Neural progenitor cell (in vitro differentiated cells): ENCODE results near the gene STXBP5. TPM values are rescaled to one million over a fixed set of nuclear protein-coding genes. Genes with fewer than 3 reads are reported as not detected.
A peak's percentile ranks its signal among the peaks of the same experiment; 100 is the strongest.

ENCODE experiments used
- DNase-seq: peaks from one replicate; pipeline ENCODE4 v3.0.0-alpha.2; 2016; ENCODE audit warnings: low spot score
- H2AFZ ChIP-seq: fragments of 200-600 bp; sonication (generic); replicated peaks from 2 replicates; pipeline ENCODE4 v1.6.1; 2016; ENCODE audit warnings: antibody characterized with exemption
- H3F3A ChIP-seq: fragments of 200-600 bp; sonication (generic); 2 replicates; pipeline ENCODE4 v1.6.1; 2016; ENCODE audit warnings: antibody characterized with exemption, low read depth
- H3K27ac ChIP-seq: fragments of 200-600 bp; sonication (generic); 2 replicates; pipeline ENCODE4 v1.5.1; 2016; ENCODE audit warnings: mild to moderate bottlenecking
- H3K27me3 ChIP-seq: fragments of 200-600 bp; sonication (generic); 2 replicates; pipeline ENCODE4 v1.6.1; 2016; ENCODE audit warnings: mild to moderate bottlenecking, moderate library complexity
- H3K36me3 ChIP-seq: fragments of 200-600 bp; sonication (generic); 2 replicates; pipeline ENCODE4 v1.5.1; 2016
- H3K4me1 ChIP-seq: fragments of 200-600 bp; sonication (generic); 2 replicates; pipeline ENCODE4 v1.6.1; 2016; ENCODE audit warnings: mixed run types
- H3K4me2 ChIP-seq: fragments of 200-600 bp; sonication (generic); 2 replicates; pipeline ENCODE4 v1.6.1; 2016
- H3K4me3 ChIP-seq: fragments of 200-600 bp; sonication (generic); 2 replicates; pipeline ENCODE4 v1.5.1; 2016
- H3K79me2 ChIP-seq: fragments of 200-600 bp; sonication (generic); 2 replicates; pipeline ENCODE4 v1.6.1; 2016; ENCODE audit warnings: low read depth
- H3K9ac ChIP-seq: fragments of 200-600 bp; sonication (generic); 2 replicates; pipeline ENCODE4 v1.6.1; 2016
- H3K9me3 ChIP-seq: fragments of 200-600 bp; sonication (generic); 2 replicates; pipeline ENCODE4 v1.5.1; 2016; ENCODE audit warnings: low read depth
- H4K20me1 ChIP-seq: fragments of 200-600 bp; sonication (generic); 2 replicates; pipeline ENCODE4 v1.6.1; 2016; ENCODE audit warnings: low read depth
- H3K27ac Mint-ChIP-seq: 3 replicates; pipeline ENCODE4 v1.8.0; 2021; ENCODE audit warnings: mixed read lengths
- H3K27me3 Mint-ChIP-seq: 2 replicates; pipeline ENCODE4 v1.8.0; 2022; ENCODE audit warnings: low read depth, mild to moderate bottlenecking, inconsistent platforms, moderate library complexity, mixed read lengths; ENCODE audit not compliant: insufficient read depth
- H3K36me3 Mint-ChIP-seq: 3 replicates; pipeline ENCODE4 v1.8.0; 2021; ENCODE audit warnings: mixed read lengths
- H3K4me1 Mint-ChIP-seq: 3 replicates; pipeline ENCODE4 v1.8.0; 2021; ENCODE audit warnings: mixed read lengths
- H3K4me3 Mint-ChIP-seq: 3 replicates; pipeline ENCODE4 v1.8.0; 2021; ENCODE audit warnings: mild to moderate bottlenecking, moderate library complexity, mixed read lengths
- H3K9me3 Mint-ChIP-seq: 3 replicates; pipeline ENCODE4 v1.8.0; 2020; ENCODE audit warnings: mixed read lengths
- EZH2 ChIP-seq: fragments of 200-600 bp; sonication (generic); IDR thresholded peaks from 2 replicates; pipeline ENCODE4 v1.6.1; 2017; ENCODE audit warnings: antibody characterized with exemption, mild to moderate bottlenecking, moderate library complexity
- EZH2phosphoT487 ChIP-seq: fragments of 200-600 bp; sonication (generic); IDR thresholded peaks from 2 replicates; pipeline ENCODE4 v1.6.1; 2017; ENCODE audit warnings: antibody characterized with exemption
- total RNA-seq: library from RNA; depleted of rRNA; stranded (reverse); fragments of >200 nt; gene quantifications from 2 replicates; pipeline ENCODE4 v1.2.3, GENCODE V29; 2015; ENCODE audit warnings: low replicate concordance
- TF ChIP-seq, protein P1 (sequence below): fragments of 200-600 bp; sonication (generic); IDR thresholded peaks from 2 replicates; pipeline ENCODE4 v1.5.1; 2017; ENCODE audit warnings: antibody characterized with exemption, mild to moderate bottlenecking

STXBP5 gene
- total RNA-seq, 1 donor from 2014 or later, result 12.0 TPM

- H3K79me2 ChIP-seq, result no peaks in the 10 kb centered on the region
- H3K9ac ChIP-seq, result no peak overlapping the region
- Mint-ChIP-seq H3K4me1 (no peaks in the 10 kb centered on the region), H3K27ac (no peak overlapping the region), H3K36me3 (no peaks in the 10 kb centered on the region), H3K27me3 (no peaks in the 10 kb centered on the region), H3K9me3 (no peaks in the 10 kb centered on the region), H3K4me3 (no peak overlapping the region)
- no peaks in the 10 kb centered on the region for H3K9me3 ChIP-seq
- TF ChIP-seq EZH2 (no peak), EZH2phosphoT487 (no peak)
- TF ChIP-seq, protein P1, sequence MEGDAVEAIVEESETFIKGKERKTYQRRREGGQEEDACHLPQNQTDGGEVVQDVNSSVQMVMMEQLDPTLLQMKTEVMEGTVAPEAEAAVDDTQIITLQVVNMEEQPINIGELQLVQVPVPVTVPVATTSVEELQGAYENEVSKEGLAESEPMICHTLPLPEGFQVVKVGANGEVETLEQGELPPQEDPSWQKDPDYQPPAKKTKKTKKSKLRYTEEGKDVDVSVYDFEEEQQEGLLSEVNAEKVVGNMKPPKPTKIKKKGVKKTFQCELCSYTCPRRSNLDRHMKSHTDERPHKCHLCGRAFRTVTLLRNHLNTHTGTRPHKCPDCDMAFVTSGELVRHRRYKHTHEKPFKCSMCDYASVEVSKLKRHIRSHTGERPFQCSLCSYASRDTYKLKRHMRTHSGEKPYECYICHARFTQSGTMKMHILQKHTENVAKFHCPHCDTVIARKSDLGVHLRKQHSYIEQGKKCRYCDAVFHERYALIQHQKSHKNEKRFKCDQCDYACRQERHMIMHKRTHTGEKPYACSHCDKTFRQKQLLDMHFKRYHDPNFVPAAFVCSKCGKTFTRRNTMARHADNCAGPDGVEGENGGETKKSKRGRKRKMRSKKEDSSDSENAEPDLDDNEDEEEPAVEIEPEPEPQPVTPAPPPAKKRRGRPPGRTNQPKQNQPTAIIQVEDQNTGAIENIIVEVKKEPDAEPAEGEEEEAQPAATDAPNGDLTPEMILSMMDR, result no peak
- no peak for DNase-seq
- H3F3A ChIP-seq, result no peaks in the 10 kb centered on the region
- H3K36me3 ChIP-seq, result no peaks in the 10 kb centered on the region
- H3K27me3 ChIP-seq, result no peaks in the 10 kb centered on the region
- H3K4me2 ChIP-seq, result no peak overlapping the region
- H3K4me1 ChIP-seq, result no peaks in the 10 kb centered on the region
- no peak overlapping the region for H3K4me3 ChIP-seq
- no peaks in the 10 kb centered on the region for H4K20me1 ChIP-seq
- H3K27ac ChIP-seq, result no peak overlapping the region
- peak overlapping the region; percentile 77 for H2AFZ ChIP-seq
Observed at GRCh38 chr6:147159536-147160374, 44.5 kb upstream of the STXBP5 start.

DNA sequence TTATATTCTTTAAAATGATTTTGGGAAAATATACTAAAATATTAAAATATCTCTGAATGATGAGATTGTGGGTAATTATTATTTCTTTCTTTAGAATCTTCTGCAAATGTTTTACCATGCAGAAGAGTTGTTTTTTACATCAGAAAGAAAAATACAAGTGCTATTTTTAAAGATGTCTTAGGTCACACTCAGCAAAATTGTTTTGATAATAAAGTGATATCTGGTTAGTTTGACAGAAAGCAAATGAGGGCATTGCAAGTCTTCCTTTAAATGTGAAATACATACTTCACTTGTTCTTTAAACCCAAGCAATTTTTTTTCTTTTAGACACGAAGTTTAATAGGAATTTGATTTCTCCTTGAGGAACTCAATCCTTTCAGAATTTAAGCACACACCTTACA is 43.6 kb upstream of the STXBP5 start:
- no peaks in the 10 kb centered on the region for H3F3A ChIP-seq
- Mint-ChIP-seq H3K27me3 (no peaks in the 10 kb centered on the region), H3K36me3 (no peaks in the 10 kb centered on the region), H3K27ac (no peak overlapping the region), H3K4me1 (no peaks in the 10 kb centered on the region), H3K9me3 (no peaks in the 10 kb centered on the region), H3K4me3 (no peak overlapping the region)
- H3K79me2 ChIP-seq, result no peaks in the 10 kb centered on the region
- no peaks in the 10 kb centered on the region for H4K20me1 ChIP-seq
- no peaks in the 10 kb centered on the region for H3K27me3 ChIP-seq
- H3K4me3 ChIP-seq, result no peak overlapping the region
- no peak overlapping the region for H2AFZ ChIP-seq
- no peaks in the 10 kb centered on the region for H3K4me1 ChIP-seq
- no peak overlapping the region for H3K4me2 ChIP-seq
- TF ChIP-seq EZH2phosphoT487 (no peak), EZH2 (no peak)
- TF ChIP-seq, protein P1, result no peak
- DNase-seq, result no peak
- no peak overlapping the region for H3K27ac ChIP-seq
- H3K36me3 ChIP-seq, result no peaks in the 10 kb centered on the region
- no peaks in the 10 kb centered on the region for H3K9me3 ChIP-seq
- H3K9ac ChIP-seq, result no peak overlapping the region

GRCh38 chr6:147161253-147161973 is 42.8 kb upstream of the STXBP5 start:
- Histone ChIP-seq H3K79me2 (no peaks in the 10 kb centered on the region), H4K20me1 (no peaks in the 10 kb centered on the region), H3K36me3 (no peaks in the 10 kb centered on the region), H3K9ac (no peak overlapping the region), H3F3A (no peaks in the 10 kb centered on the region), H3K4me1 (no peaks in the 10 kb centered on the region), H3K4me2 (no peak overlapping the region), H3K27me3 (no peaks in the 10 kb centered on the region), H3K9me3 (no peaks in the 10 kb centered on the region), H3K27ac (no peak overlapping the region), H2AFZ (no peak overlapping the region), H3K4me3 (no peak overlapping the region)
- H3K4me3 Mint-ChIP-seq, result no peak overlapping the region
- H3K9me3 Mint-ChIP-seq, result no peaks in the 10 kb centered on the region
- no peak for DNase-seq
- TF ChIP-seq EZH2phosphoT487, result no peak
- TF ChIP-seq, protein P1, result no peak
- TF ChIP-seq EZH2, result no peak
- no peaks in the 10 kb centered on the region for H3K27me3 Mint-ChIP-seq
- H3K36me3 Mint-ChIP-seq, result no peaks in the 10 kb centered on the region
- no peaks in the 10 kb centered on the region for H3K4me1 Mint-ChIP-seq
- no peak overlapping the region for H3K27ac Mint-ChIP-seq
